Measurements from ENCODE around the gene CHD9NB. TPM values are rescaled to one million over a fixed set of nuclear protein-coding genes. Genes with fewer than 3 reads are reported as not detected.

Gene CHD9NB
- total and polyA plus RNA-seq, 10 of the 15 experiments (the other 5 are each of a cell fraction or from before 2014, with no cell fraction given): 0.14 to 1.6 (median 0.73) TPM

DNA sequence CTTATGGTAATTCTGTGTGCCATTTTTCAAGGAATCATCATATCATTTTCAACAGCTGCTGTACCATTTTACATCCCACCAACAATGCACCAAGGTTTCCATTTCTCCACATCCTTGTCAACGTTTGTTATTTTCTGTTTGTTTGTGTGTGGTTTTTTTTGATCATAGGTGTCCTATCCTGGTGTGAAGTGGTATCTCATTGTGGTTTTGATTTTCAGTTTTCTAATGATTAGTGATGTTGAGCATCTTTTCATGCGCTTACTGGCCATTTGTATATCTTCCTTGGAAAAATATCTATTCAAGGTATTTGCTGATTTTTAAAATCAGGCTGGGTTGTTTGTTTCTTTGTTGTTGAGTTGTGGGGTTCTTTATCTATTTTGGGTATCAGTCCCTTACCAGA lies 17.1 kb upstream of the CHD9NB start:
- Histone ChIP-seq H3K9me3 (replicated peaks; ENCODE audit: control insufficient read depth, insufficient read depth, low read length) (peaks cover 5% of the 10 kb centered on the region; the same call in 2 of the 3 replicates), H3K27ac (ENCODE audit: control insufficient read depth, insufficient read depth) (peak overlapping the region; percentile 38), H3K79me2 (ENCODE audit: control insufficient read depth, insufficient read depth, low read length) (peaks cover 59% of the 10 kb centered on the region), H3K9ac (ENCODE audit: control insufficient read depth, insufficient read depth, low read length) (no peak overlapping the region), H3K4me3 (no peak overlapping the region), H4K20me1 (ENCODE audit: control insufficient read depth, insufficient read depth) (no peaks in the 10 kb centered on the region), H3K27me3 (replicated peaks in 1 of 2; ENCODE audit: control insufficient read depth in 2 of 2, insufficient read depth in 2 of 2, low read length in 1 of 2) (no peaks in the 10 kb centered on the region), H2AFZ (ENCODE audit: control insufficient read depth, low read depth, low read length) (no peak overlapping the region), H3K4me1 (ENCODE audit: control insufficient read depth, insufficient read depth, low read length) (peaks cover 75% of the 10 kb centered on the region), H3K4me2 (ENCODE audit: control insufficient read depth, insufficient read depth) (no peak overlapping the region), H3K36me3 (ENCODE audit: control insufficient read depth in 2 of 2, insufficient read depth in 2 of 2, low read length in 1 of 2) (peaks cover 0 to 4% of the 10 kb centered on the region in 2 experiments; a peak in 1 of 4 replicates)
- no TSS peak for BruUV-seq (replicated peaks)
- ATAC-seq (peak; percentile 3; the same call in 2 of the 3 replicates), FAIRE-seq (peak; percentile 65), DNase-seq (ENCODE audit: low read depth, low spot score) (no peak)
- intact Hi-C loops (cut with micrococcal nuclease; ENCODE audit: unreplicated experiment) (no loop called here), in situ Hi-C loops (cut with MboI) (loop anchor here (10.0 kb wide), 1 partner anchor 375 kb away; no protein-coding TSS in a partner anchor)
- WGBS (ENCODE audit: insufficient coverage, insufficient replicate concordance, low lambda C conversion rate, missing lambda C conversion rate): 14% methylated on average over 2 of the region's 2 CpGs
- CTCF ChIA-PET: interaction anchor here (1.3 kb wide), 2 partner anchors 10 to 16 kb away, joined by 4 to 5 read pairs; no protein-coding TSS in a partner anchor
- SMC1A ChIA-PET (ENCODE audit: uncharacterized antibody, unreplicated experiment): interaction anchor here (1.6 to 19.1 kb wide), 5 partner anchors 9 to 30 kb away, joined by 5 to 270 read pairs (median 16); partner anchors contain the start of gene CHD9
- POLR2A ChIA-PET: interaction anchor here (1.7 kb wide), 1 partner anchor 11 kb away, joined by 11 read pairs; no protein-coding TSS in a partner anchor
- RAD21 ChIA-PET (ENCODE audit: unreplicated experiment): interaction anchor here (1.3 to 2.3 kb wide), 3 partner anchors 9 to 139 kb away, joined by 4 to 5 read pairs (median 4); no protein-coding TSS in a partner anchor
- TF ChIP-seq, protein P1, sequence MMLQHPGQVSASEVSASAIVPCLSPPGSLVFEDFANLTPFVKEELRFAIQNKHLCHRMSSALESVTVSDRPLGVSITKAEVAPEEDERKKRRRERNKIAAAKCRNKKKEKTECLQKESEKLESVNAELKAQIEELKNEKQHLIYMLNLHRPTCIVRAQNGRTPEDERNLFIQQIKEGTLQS (IDR thresholded peaks at IDR 0.05; ENCODE audit: borderline replicate concordance, extremely low read depth, low read depth, low read length): no peak
- TF ChIP-seq YY1 (IDR thresholded peaks at IDR 0.05; ENCODE audit: low read depth, low read length) (no peak), LARP7 (IDR thresholded peaks at IDR 0.05) (no peak), KDM1A (IDR thresholded peaks at IDR 0.05; ENCODE audit: borderline replicate concordance) (no peak), MYB (IDR thresholded peaks at IDR 0.05; ENCODE audit: borderline replicate concordance, low read depth, low read length) (no peak), IKZF1 (conservative IDR thresholded peaks at IDR 0.05) (0 out of 2 replicates have a peak, but pooled peaks have one; percentile 13), TARDBP (IDR thresholded peaks at IDR 0.05; ENCODE audit: borderline replicate concordance) (no peak), FOS (IDR thresholded peaks at IDR 0.05; ENCODE audit: borderline replicate concordance, extremely low read depth, insufficient read length) (no peak), MTA2 (IDR thresholded peaks at IDR 0.05; ENCODE audit: low read depth) (no peak), HDAC2 (IDR thresholded peaks at IDR 0.05) (no peak), CREM (IDR thresholded peaks at IDR 0.05; ENCODE audit: low read depth) (no peak), NFYB (IDR thresholded peaks at IDR 0.05; ENCODE audit: insufficient read depth, low read depth, low read length) (no peak), RELA (IDR thresholded peaks at IDR 0.05; ENCODE audit: borderline replicate concordance, partially characterized antibody) (no peak), IRF4 (IDR thresholded peaks at IDR 0.05; ENCODE audit: low read depth, low read length) (0 out of 2 replicates have a peak, but pooled peaks have one; percentile 15)
- TF ChIP-seq, protein P2, sequence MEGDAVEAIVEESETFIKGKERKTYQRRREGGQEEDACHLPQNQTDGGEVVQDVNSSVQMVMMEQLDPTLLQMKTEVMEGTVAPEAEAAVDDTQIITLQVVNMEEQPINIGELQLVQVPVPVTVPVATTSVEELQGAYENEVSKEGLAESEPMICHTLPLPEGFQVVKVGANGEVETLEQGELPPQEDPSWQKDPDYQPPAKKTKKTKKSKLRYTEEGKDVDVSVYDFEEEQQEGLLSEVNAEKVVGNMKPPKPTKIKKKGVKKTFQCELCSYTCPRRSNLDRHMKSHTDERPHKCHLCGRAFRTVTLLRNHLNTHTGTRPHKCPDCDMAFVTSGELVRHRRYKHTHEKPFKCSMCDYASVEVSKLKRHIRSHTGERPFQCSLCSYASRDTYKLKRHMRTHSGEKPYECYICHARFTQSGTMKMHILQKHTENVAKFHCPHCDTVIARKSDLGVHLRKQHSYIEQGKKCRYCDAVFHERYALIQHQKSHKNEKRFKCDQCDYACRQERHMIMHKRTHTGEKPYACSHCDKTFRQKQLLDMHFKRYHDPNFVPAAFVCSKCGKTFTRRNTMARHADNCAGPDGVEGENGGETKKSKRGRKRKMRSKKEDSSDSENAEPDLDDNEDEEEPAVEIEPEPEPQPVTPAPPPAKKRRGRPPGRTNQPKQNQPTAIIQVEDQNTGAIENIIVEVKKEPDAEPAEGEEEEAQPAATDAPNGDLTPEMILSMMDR (IDR thresholded peaks at IDR 0.05 in 2 of 3, conservative IDR thresholded peaks at IDR 0.05 in 1 of 3; ENCODE audit: control insufficient read depth in 2 of 3, extremely low read depth in 1 of 3, insufficient read depth in 1 of 3, low read depth in 3 of 3, low read length in 3 of 3): no peak
- TF ChIP-seq, protein P3, sequence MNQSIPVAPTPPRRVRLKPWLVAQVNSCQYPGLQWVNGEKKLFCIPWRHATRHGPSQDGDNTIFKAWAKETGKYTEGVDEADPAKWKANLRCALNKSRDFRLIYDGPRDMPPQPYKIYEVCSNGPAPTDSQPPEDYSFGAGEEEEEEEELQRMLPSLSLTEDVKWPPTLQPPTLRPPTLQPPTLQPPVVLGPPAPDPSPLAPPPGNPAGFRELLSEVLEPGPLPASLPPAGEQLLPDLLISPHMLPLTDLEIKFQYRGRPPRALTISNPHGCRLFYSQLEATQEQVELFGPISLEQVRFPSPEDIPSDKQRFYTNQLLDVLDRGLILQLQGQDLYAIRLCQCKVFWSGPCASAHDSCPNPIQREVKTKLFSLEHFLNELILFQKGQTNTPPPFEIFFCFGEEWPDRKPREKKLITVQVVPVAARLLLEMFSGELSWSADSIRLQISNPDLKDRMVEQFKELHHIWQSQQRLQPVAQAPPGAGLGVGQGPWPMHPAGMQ (IDR thresholded peaks at IDR 0.05; ENCODE audit: borderline replicate concordance): no peak
- TF ChIP-seq, protein P4, sequence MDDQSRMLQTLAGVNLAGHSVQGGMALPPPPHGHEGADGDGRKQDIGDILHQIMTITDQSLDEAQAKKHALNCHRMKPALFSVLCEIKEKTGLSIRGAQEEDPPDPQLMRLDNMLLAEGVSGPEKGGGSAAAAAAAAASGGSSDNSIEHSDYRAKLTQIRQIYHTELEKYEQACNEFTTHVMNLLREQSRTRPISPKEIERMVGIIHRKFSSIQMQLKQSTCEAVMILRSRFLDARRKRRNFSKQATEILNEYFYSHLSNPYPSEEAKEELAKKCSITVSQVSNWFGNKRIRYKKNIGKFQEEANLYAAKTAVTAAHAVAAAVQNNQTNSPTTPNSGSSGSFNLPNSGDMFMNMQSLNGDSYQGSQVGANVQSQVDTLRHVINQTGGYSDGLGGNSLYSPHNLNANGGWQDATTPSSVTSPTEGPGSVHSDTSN (IDR thresholded peaks at IDR 0.05; ENCODE audit: insufficient replicate concordance, low read depth, low read length): no peak

Data from GM12878 (cell line).